ENCODE measurements around the gene TNS3. TPM values are rescaled to one million over a fixed set of nuclear protein-coding genes. Genes with fewer than 3 reads are reported as not detected.

TNS3 gene
- total RNA-seq, 1 experiment from 2014 or later: 9.5 TPM

- no CpG with 5 or more reads among the region's 6 CpGs for WGBS (ENCODE audit: extremely low coverage, insufficient read length, low lambda C conversion rate)
- H3K9me3 ChIP-seq (ENCODE audit: control insufficient read depth, low read depth, low read length): no peaks in the 10 kb centered on the region
- no peaks in the 10 kb centered on the region for H3K79me2 ChIP-seq (ENCODE audit: insufficient read depth, low read length)
- H3K27me3 ChIP-seq (ENCODE audit: insufficient read depth, low read length): no peaks in the 10 kb centered on the region
- no peak overlapping the region for H3K56ac ChIP-seq (ENCODE audit: insufficient read length, low read depth, low read length)
- H3K27me3 Mint-ChIP-seq (ENCODE audit: low read depth): no peaks in the 10 kb centered on the region
- H3K4me1 Mint-ChIP-seq: no peaks in the 10 kb centered on the region
- no peak overlapping the region for H3K4me2 ChIP-seq (ENCODE audit: insufficient read depth, insufficient read length, low read length)
- H3K23me2 ChIP-seq (ENCODE audit: insufficient read length, low read depth, low read length, poor library complexity, severe bottlenecking): no peaks in the 10 kb centered on the region
- H4K20me1 ChIP-seq (ENCODE audit: control insufficient read depth, insufficient read depth, insufficient read length): no peaks in the 10 kb centered on the region
- H3K9me3 Mint-ChIP-seq: no peaks in the 10 kb centered on the region
- no peak overlapping the region for H3K4ac ChIP-seq (ENCODE audit: low read depth, low read length)
- H3K27ac ChIP-seq (ENCODE audit: insufficient read length, low read depth, low read length): no peak overlapping the region
- no peak overlapping the region for H4K8ac ChIP-seq (replicated peaks; ENCODE audit: insufficient read length, low read depth, low read length)
- H3T11ph ChIP-seq (ENCODE audit: low read length): no peak overlapping the region
- TF ChIP-seq CTCF (conservative IDR thresholded peaks at IDR 0.05): no peak
- H3K14ac ChIP-seq (ENCODE audit: insufficient read depth, low read length): no peak overlapping the region
- H2BK5ac ChIP-seq (ENCODE audit: insufficient read length, low read length): no peak overlapping the region
- H3K9ac ChIP-seq (ENCODE audit: extremely low read depth, insufficient read length, low read length): no peak overlapping the region
- no peak overlapping the region for H3K27ac Mint-ChIP-seq
- no peak overlapping the region for H2BK20ac ChIP-seq (ENCODE audit: low read depth, low read length, poor library complexity, severe bottlenecking)
- no peak overlapping the region for H2AK5ac ChIP-seq (ENCODE audit: insufficient read length, low read length)
- no peak overlapping the region for H3K4me3 Mint-ChIP-seq
- no peak overlapping the region for H4K5ac ChIP-seq (ENCODE audit: insufficient read length, low read depth, low read length)
- no peak overlapping the region for H3K18ac ChIP-seq (ENCODE audit: insufficient read length, low read depth, low read length)
- H4K91ac ChIP-seq (ENCODE audit: insufficient read length, low read depth, low read length): no peak overlapping the region
- DNase-seq: no peak
- H2BK12ac ChIP-seq (ENCODE audit: insufficient read length, low read depth, low read length): no peak overlapping the region
- H3K23ac ChIP-seq (ENCODE audit: insufficient read length, low read depth, low read length): no peak overlapping the region
- H3K36me3 Mint-ChIP-seq (ENCODE audit: insufficient read depth in 1 of 3, low read depth in 3 of 3): peaks cover 6 to 10% (median 9%) of the 10 kb centered on the region in 3 experiments; a peak in 5 of 7 replicates
- no peaks in the 10 kb centered on the region for H3K79me1 ChIP-seq (ENCODE audit: insufficient read depth, low read depth, low read length, poor library complexity, severe bottlenecking)
- H2AFZ ChIP-seq (ENCODE audit: low read length): no peak overlapping the region
- H3K4me1 ChIP-seq (ENCODE audit: insufficient read depth, low read length): no peaks in the 10 kb centered on the region
- H2BK120ac ChIP-seq (ENCODE audit: low read depth, low read length, poor library complexity, severe bottlenecking): no peak overlapping the region
- H2BK15ac ChIP-seq (ENCODE audit: low read depth, low read length): no peak overlapping the region
Observed at GRCh38 chr7:47288060-47288459, 293.9 kb downstream of the TNS3 start.
